Measurements from ENCODE around the gene TMEM163.

TMEM163 gene

DNA sequence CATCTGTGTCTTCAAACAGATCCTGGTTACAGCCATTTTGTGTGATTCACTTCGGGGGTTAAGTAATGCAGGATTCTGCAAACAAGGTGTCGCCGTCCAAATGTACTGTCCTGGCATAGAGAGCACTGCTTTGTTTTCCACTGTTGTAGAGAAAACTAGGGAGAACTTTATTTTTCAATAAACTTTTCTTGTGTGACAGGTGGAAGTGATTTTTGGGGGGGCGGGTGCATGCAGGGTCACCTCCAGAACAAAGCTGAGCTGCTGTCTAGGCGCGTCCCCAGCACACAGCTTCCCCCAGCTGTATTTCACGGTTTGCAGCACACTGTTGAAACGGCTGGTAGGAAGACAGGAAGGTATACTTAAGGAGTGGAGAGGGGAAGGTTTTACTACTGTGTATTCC is 264.4 kb downstream of the TMEM163 start:
- Mint-ChIP-seq H3K4me1 (peaks cover 37% of the 10 kb centered on the region), H3K27ac (peak overlapping the region; percentile 81 to 90 (median 89)), H3K4me3 (no peak overlapping the region), H3K9me3 (no peaks in the 10 kb centered on the region), H3K27me3 (ENCODE audit: low read depth) (no peaks in the 10 kb centered on the region), H3K36me3 (ENCODE audit: low read depth) (peaks cover 4% of the 10 kb centered on the region)
- TF ChIP-seq, protein P1, sequence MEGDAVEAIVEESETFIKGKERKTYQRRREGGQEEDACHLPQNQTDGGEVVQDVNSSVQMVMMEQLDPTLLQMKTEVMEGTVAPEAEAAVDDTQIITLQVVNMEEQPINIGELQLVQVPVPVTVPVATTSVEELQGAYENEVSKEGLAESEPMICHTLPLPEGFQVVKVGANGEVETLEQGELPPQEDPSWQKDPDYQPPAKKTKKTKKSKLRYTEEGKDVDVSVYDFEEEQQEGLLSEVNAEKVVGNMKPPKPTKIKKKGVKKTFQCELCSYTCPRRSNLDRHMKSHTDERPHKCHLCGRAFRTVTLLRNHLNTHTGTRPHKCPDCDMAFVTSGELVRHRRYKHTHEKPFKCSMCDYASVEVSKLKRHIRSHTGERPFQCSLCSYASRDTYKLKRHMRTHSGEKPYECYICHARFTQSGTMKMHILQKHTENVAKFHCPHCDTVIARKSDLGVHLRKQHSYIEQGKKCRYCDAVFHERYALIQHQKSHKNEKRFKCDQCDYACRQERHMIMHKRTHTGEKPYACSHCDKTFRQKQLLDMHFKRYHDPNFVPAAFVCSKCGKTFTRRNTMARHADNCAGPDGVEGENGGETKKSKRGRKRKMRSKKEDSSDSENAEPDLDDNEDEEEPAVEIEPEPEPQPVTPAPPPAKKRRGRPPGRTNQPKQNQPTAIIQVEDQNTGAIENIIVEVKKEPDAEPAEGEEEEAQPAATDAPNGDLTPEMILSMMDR (IDR thresholded peaks at IDR 0.05; ENCODE audit: unreplicated experiment in 3 of 3), result no peak

DNA sequence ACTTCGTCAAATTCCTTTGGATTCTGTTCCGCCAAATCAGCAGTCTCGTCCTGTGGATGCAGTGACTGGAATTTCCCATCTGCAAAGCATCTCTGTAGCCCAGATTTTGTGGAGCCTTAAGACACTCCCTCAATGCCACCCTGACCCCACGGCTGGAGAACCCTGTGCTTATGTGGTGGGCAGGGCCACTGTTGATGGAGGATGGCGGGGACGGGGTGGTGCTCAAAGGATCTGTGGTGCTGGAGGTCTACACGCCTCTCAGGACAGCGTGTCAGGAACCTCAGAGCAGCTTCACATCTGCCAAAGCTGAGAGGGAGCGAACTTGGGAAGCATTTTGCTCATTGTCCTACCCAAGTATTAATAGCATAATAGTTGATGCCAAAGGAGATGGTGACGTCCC is 264.8 kb downstream of the TMEM163 start:
- Mint-ChIP-seq H3K4me1 (peaks cover 37% of the 10 kb centered on the region), H3K4me3 (no peak overlapping the region), H3K27ac (peak overlapping the region; percentile 81 to 90 (median 89)), H3K27me3 (ENCODE audit: low read depth) (no peaks in the 10 kb centered on the region), H3K9me3 (no peaks in the 10 kb centered on the region), H3K36me3 (ENCODE audit: low read depth) (peaks cover 4% of the 10 kb centered on the region)
- TF ChIP-seq, protein P1 (IDR thresholded peaks at IDR 0.05; ENCODE audit: unreplicated experiment in 3 of 3), result no peak

DNA sequence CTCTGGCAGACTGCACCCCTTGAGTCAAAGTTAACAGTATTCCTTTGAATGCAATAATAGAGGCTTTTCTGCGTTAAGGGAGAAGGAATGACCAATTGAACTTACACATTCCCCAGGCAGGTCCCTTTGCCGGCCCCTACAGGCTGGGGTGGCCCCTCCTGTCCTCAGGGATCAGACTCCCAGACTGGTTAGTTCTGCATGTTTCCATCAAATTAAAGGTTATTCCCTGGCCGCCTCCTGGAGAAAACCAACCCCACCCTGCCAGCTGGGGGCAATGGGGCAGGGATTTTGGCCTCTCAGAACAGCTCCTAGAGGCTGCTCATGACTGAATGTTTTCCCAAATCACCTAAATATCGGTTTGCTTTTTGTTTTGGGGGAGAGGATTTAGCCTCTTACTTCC is 265.3 kb downstream of the TMEM163 start:
- Mint-ChIP-seq H3K36me3 (ENCODE audit: low read depth) (peaks cover 8% of the 10 kb centered on the region), H3K9me3 (no peaks in the 10 kb centered on the region), H3K4me1 (peaks cover 40% of the 10 kb centered on the region), H3K27me3 (ENCODE audit: low read depth) (no peaks in the 10 kb centered on the region), H3K4me3 (no peak overlapping the region), H3K27ac (peak overlapping the region in 2 of 3 experiments; percentile 9 to 42)
- TF ChIP-seq, protein P1 (IDR thresholded peaks at IDR 0.05; ENCODE audit: unreplicated experiment in 3 of 3), result no peak

DNA sequence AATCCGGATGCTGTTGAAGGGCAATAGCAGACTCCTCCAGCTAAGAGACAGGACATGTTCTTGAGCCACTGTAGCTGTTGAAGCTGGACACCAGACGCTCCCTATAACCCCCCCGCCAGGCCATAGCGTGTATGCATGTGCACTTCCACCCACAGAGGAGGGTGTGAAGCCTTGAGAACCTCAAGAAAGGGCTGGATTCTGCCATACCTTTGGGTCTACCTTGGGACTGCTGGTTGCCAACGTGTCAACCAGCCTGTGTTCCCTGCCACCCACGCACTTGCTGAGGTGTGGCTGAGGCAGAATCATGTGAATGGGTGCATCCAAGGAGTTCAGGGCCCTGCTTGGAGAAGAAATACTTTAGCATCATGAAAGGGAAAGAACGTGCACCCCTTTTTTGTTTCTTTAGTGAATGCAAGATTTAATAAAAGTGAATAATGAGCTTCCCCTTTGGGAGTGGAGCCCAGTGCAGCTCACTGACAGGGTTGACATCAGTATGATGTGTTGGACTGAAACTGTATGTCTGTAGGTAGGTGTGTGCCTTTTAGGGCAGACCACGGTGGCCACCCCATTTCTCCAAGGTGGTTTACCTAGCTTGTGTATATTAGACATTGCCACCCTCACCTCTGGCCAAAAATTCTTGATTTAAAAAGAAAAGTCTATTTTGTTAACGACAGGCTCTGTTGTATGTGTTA is 266.6 kb downstream of the TMEM163 start:
- TF ChIP-seq, protein P1 (IDR thresholded peaks at IDR 0.05; ENCODE audit: unreplicated experiment in 3 of 3), result no peak
- H3K36me3 Mint-ChIP-seq (ENCODE audit: low read depth), result peaks cover 13% of the 10 kb centered on the region
- H3K27ac Mint-ChIP-seq, result peak overlapping the region in 1 of 3 experiments; percentile 26
- no peaks in the 10 kb centered on the region for H3K9me3 Mint-ChIP-seq
- no peak overlapping the region for H3K4me3 Mint-ChIP-seq
- H3K27me3 Mint-ChIP-seq (ENCODE audit: low read depth), result no peaks in the 10 kb centered on the region
- peaks cover 48% of the 10 kb centered on the region for H3K4me1 Mint-ChIP-seq

GRCh38 chr2:134451347-134451630 is 267.5 kb downstream of the TMEM163 start:
- TF ChIP-seq, protein P1 (IDR thresholded peaks at IDR 0.05; ENCODE audit: unreplicated experiment in 3 of 3), result no peak
- H3K4me3 Mint-ChIP-seq, result no peak overlapping the region
- H3K9me3 Mint-ChIP-seq, result no peaks in the 10 kb centered on the region
- H3K36me3 Mint-ChIP-seq (ENCODE audit: low read depth), result peaks cover 13% of the 10 kb centered on the region
- H3K4me1 Mint-ChIP-seq, result peaks cover 57% of the 10 kb centered on the region
- peak overlapping the region in 2 of 3 experiments; percentile 54 to 57 for H3K27ac Mint-ChIP-seq
- peaks cover 3% of the 10 kb centered on the region for H3K27me3 Mint-ChIP-seq (ENCODE audit: low read depth)

Measured in nephron (organoid).